ENCODE measurements around the gene LMX1B.

DNA sequence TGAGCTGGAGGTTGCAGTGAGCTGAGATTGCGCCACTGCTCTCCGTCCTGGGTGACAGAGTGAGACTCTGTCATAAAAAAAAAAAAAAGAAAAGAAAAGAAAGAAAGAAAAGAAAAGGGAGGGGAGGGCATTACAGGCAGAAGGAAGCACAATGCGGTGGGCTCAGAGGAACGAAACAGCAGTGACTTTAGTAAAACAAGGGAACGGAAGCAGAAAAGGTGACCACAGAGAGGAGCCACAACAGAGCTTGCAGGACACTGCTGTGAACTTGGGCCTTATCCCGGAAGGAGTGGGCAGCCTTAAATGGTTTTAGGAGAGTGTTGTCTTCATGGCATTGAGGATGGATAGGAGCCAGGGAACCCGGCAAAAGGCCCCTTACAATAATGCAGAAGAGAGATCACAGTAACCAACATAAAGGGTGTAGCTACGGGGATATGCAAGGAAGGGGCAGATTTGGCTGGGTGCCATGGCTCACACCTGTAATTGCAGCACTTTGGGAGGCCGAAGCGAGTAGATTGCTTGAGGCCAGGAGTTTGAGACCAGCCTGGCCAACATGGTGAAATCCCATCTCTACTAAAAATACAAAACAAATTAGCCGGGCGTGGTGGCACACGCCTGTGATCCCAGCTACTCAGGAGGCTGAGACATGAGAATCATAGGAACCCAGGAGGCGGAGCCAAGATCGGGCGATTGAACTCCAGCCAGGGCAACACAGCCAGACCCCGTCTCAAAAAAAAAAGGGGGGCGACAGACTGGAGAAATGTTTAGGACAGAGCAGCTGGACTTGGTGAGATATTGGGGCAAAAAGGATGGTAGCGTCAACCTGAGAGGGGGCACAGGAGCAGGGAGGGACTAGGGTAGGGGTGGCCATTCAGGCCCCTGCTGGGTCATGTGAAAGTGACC is 107.2 kb downstream of the LMX1B start:
- TF ChIP-seq, protein P1, sequence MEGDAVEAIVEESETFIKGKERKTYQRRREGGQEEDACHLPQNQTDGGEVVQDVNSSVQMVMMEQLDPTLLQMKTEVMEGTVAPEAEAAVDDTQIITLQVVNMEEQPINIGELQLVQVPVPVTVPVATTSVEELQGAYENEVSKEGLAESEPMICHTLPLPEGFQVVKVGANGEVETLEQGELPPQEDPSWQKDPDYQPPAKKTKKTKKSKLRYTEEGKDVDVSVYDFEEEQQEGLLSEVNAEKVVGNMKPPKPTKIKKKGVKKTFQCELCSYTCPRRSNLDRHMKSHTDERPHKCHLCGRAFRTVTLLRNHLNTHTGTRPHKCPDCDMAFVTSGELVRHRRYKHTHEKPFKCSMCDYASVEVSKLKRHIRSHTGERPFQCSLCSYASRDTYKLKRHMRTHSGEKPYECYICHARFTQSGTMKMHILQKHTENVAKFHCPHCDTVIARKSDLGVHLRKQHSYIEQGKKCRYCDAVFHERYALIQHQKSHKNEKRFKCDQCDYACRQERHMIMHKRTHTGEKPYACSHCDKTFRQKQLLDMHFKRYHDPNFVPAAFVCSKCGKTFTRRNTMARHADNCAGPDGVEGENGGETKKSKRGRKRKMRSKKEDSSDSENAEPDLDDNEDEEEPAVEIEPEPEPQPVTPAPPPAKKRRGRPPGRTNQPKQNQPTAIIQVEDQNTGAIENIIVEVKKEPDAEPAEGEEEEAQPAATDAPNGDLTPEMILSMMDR (IDR thresholded peaks at IDR 0.05; ENCODE audit: insufficient read depth, low read length, poor library complexity, severe bottlenecking) = no peak
- TF ChIP-seq EZH2phosphoT487 (conservative IDR thresholded peaks at IDR 0.05; ENCODE audit: low read length) = no peak

All from SU-DHL-6 (cell line).